Omental fat pad (tissue), 4 donors: Measurements from ENCODE around the gene JAZF1. TPM values are rescaled to one million over a fixed set of nuclear protein-coding genes. Genes with fewer than 3 reads are reported as not detected.

Source experiments
- ATAC-seq: fragments of 150-250 bp; one replicate; pipeline ENCODE4 v1.9.1; 2016; ENCODE audit warnings: mild to moderate bottlenecking, moderate library complexity; ENCODE audit not compliant: low FRiP score
- DNase-seq: peaks from one replicate; pipeline ENCODE4 v3.0.0-alpha.2; 2019; ENCODE audit warnings: low spot score
- total RNA-seq, 4 donors: library from RNA; depleted of rRNA; stranded (reverse); fragments of >200 nt; gene quantifications; one replicate each; pipeline ENCODE4 v1.1.0, GENCODE V29; 2016
- TF ChIP-seq, protein P1 (sequence below), 3 donors: fragments of 450-650 bp; IDR thresholded peaks; one replicate each; pipeline ENCODE4 v1.5.1; 2016 to 2017; ENCODE audit warnings: antibody characterized with exemption in 3 of 3, mild to moderate bottlenecking in 3 of 3, moderate library complexity in 2 of 3

The JAZF1 gene
- total RNA-seq, 4 donors from 2014 or later: 12.1 to 15.3 (median 12.8) TPM

DNA sequence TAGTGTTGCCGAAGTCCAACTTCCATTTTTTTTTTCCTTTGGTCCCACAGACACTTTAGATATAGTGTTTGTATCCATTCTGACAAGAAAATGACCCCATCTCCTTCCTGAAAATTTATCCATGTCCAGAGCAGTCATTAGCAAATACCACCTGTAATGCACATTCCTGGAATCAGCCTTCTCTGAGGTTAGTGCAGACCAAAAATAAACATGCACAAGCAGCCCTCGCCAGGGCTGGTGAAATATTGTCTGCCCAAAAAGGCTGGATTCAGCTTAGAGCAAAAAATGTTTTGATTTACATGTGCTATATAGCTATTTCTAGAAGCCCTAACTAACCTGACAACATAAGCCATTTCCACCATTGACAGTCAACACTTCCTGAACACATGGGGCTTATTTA lies 294.9 kb downstream of the JAZF1 start:
- no peak for ATAC-seq
- no peak for DNase-seq
- TF ChIP-seq, protein P1, sequence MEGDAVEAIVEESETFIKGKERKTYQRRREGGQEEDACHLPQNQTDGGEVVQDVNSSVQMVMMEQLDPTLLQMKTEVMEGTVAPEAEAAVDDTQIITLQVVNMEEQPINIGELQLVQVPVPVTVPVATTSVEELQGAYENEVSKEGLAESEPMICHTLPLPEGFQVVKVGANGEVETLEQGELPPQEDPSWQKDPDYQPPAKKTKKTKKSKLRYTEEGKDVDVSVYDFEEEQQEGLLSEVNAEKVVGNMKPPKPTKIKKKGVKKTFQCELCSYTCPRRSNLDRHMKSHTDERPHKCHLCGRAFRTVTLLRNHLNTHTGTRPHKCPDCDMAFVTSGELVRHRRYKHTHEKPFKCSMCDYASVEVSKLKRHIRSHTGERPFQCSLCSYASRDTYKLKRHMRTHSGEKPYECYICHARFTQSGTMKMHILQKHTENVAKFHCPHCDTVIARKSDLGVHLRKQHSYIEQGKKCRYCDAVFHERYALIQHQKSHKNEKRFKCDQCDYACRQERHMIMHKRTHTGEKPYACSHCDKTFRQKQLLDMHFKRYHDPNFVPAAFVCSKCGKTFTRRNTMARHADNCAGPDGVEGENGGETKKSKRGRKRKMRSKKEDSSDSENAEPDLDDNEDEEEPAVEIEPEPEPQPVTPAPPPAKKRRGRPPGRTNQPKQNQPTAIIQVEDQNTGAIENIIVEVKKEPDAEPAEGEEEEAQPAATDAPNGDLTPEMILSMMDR (IDR thresholded peaks at IDR 0.05): no peak

DNA sequence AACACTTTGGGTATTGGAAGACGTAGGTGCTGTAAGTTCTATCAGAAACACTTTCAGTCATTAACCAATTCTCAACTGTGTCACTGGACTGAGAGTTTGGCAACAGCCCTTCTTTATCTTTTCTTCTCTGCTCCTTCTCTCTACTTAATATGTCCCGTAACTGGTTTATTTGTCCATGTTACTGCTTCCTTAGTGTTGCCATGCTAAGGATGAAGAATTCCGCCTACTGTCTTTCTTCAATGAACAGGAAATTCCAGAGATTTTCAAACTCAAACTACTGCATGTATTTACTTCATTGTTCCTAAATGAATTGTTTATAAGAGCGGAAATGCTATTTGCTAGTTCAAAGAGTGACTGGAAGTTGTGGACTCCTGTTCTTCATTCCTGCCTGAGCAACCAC lies 296.9 kb downstream of the JAZF1 start:
- TF ChIP-seq, protein P1 (IDR thresholded peaks at IDR 0.05): no peak
- no peak for DNase-seq
- ATAC-seq: no peak

DNA sequence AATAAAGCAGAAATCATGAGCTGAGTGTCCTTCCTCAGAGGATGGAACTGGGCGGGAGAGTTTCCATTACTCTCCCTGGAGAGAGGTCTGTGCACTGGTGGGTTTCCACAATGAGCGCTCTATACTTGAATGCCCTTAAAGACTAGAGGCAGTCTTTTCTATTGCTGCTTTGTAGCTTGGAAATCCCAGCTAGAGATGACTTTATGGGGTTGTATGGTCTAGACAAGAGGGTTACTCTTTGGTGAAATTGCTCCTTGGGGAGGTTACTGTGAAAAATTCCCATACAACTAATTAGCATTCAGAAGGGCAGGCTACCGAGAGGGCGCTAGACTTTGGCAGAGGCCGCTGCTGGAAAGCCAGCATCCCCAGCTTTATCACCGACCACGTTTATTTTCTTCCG lies 303.8 kb downstream of the JAZF1 start:
- no peak for ATAC-seq
- TF ChIP-seq, protein P1 (IDR thresholded peaks at IDR 0.05): no peak
- no peak for DNase-seq

DNA sequence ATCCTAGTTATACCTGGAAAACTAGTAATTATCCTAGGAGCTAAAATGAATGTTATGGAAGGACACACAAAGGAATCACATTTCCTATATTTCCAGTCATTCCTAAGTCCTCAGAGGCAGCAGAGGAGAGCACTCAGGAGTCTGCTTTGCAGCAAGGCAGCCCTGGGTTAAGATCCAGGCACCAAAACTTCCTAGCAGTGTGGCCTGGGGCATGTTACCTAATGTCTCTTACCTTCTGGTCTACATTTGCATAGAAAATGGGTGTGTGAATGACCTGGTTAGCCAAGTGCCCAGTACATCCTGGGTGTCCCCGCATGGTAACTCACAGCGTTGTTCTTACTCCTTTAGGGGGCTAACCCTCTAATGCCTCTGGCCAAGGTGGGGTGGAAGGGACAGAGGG lies 304.8 kb downstream of the JAZF1 start:
- TF ChIP-seq, protein P1 (IDR thresholded peaks at IDR 0.05): no peak
- DNase-seq (no peak), ATAC-seq (no peak)

DNA sequence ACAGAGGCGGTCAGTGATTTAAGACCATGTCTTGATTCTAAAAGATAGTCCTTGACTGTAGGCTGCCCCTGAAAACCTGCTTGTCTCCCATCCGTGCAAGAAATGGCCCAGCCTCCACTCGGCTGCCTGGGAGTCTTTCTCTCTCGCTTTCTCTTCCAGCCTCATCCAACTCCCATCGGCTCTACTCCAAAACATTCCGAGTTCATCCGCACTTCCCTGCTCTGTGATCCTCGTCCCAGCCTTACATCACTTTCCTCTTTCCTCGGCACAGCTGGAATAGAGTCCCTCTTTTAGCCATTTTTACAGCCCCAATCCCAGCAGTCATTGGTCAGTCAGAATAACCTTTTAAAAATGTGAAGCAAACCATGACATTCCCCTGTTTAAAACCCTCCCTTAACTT lies 305.5 kb downstream of the JAZF1 start:
- ATAC-seq: no peak
- TF ChIP-seq, protein P1 (IDR thresholded peaks at IDR 0.05): no peak
- DNase-seq: no peak

DNA sequence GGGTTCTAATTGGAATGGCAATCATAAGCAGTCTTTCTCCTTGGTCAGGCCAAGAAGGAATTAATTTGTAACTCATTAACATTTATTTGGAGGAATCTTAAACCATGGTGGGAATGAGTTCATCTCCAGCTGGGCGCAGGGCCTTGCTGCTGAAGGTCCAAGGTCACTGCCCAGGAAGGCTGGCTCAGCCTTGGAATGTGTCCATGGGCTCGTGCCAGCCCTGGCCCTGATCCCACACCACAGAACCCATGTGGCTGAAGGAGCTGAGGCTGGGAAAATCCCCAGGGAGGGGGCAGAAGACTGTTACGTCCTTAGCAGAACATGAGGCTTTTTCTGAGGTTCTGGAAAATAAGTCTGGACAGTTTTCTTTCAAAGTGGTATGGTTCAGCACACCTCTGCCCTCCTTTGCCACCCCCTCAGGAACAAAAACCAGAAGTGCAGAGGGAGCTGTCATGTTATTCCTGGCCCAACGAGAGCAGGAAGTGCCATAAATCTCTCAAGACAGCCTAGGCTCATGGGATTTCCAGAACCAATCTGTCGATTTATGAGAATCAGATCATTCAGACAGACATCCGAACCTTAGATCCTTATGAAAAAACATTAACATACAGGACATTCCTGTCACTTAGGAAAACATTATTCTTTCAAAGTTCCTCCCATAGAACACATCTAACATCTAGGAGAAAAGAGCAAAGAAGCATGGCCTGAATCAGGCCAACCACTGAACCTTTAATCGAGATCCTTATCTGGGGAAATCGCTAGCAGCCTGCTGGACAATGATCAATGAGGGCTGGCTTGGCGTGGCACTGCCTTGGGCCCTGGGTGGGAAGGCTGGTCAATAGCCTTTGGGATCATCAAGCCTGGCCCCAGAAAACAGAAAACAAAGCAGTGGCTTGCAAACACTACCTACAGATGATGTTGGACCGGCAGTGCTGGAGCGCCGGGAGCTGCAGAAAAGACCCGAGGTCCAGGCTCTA lies 306.3 kb downstream of the JAZF1 start:
- TF ChIP-seq, protein P1 (IDR thresholded peaks at IDR 0.05): no peak
- DNase-seq (no peak), ATAC-seq (no peak)
